Measurements from ENCODE around the gene GPR157. TPM values are rescaled to one million over a fixed set of nuclear protein-coding genes. Genes with fewer than 3 reads are reported as not detected.

Gene GPR157
- polyA plus RNA-seq, 3 donors, result 0.56 to 1.1 (median 0.72) TPM

DNA sequence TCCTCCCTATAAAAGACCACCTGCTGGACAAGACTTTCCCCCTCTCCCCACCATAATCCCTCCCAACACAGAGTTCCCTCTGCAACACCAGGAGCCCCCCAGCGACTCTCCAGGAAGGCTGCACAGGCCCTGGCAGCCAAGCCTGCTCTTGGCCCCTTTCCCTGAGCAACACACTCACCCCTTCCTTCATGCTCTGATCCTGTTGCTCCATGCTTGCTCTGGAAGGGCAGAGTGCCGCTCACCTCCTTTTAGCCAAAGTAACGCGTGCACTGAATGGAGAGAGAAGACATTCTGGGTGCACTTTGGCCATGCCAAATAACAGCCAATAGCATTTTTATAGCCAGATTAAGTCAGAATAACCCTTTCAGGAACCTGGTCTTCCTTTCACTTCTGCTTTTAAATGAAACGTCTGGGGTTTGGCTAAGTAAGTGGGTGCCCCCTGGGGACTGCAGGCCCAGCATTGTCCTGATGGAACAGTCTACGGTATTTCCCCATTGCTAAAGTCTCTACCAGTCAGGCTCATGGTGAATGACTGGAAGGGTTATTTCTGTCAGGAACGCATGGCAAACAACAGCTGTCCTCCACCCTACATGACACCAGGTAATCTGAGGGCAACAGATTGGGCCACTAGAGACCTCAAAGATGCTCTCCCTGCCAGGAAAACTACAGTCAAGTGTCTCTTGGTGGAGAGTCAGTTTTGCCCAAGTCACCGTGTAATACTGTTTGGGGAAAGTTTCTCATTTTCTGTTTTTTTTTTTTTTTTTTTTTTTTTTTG, 59.4 kb downstream of the GPR157 start, which contains the start of gene SLC2A5:
SLC2A5 (minus strand) TSS at position 310 of the 775 bp plus-strand sequence; CDS start at position 211, 99 bp downstream.
- H3K9me3 ChIP-seq (replicated peaks in 1 of 2; ENCODE audit: control insufficient read depth in 1 of 2, insufficient read depth in 1 of 2, low read length in 2 of 2), result no peaks in the 10 kb centered on the region
- peak within 1 kb of the TSS; percentile 42 to 91 (median 84) for H3K27ac Mint-ChIP-seq
- H3K9ac ChIP-seq (ENCODE audit: insufficient read depth, low read length, poor library complexity, severe bottlenecking), result no peak within 1 kb of the TSS
- TF ChIP-seq, protein P1, sequence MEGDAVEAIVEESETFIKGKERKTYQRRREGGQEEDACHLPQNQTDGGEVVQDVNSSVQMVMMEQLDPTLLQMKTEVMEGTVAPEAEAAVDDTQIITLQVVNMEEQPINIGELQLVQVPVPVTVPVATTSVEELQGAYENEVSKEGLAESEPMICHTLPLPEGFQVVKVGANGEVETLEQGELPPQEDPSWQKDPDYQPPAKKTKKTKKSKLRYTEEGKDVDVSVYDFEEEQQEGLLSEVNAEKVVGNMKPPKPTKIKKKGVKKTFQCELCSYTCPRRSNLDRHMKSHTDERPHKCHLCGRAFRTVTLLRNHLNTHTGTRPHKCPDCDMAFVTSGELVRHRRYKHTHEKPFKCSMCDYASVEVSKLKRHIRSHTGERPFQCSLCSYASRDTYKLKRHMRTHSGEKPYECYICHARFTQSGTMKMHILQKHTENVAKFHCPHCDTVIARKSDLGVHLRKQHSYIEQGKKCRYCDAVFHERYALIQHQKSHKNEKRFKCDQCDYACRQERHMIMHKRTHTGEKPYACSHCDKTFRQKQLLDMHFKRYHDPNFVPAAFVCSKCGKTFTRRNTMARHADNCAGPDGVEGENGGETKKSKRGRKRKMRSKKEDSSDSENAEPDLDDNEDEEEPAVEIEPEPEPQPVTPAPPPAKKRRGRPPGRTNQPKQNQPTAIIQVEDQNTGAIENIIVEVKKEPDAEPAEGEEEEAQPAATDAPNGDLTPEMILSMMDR (IDR thresholded peaks at IDR 0.05), result no peak
- no peaks in the 10 kb centered on the region for H3K36me3 ChIP-seq (replicated peaks in 1 of 2; ENCODE audit: control insufficient read depth in 1 of 2, insufficient read depth in 2 of 2, low read length in 2 of 2)
- WGBS (ENCODE audit: insufficient coverage), result 0% methylated on average over 2 of the region's 8 CpGs
- peaks cover 0 to 2% (median 0%) of the 10 kb centered on the region in 3 donors for H3K27me3 Mint-ChIP-seq (ENCODE audit: low read depth in 3 of 3)
- H3K36me3 Mint-ChIP-seq, result peaks cover 0 to 2% of the 10 kb centered on the region in 2 donors
- no peaks in the 10 kb centered on the region for H4K20me1 ChIP-seq (ENCODE audit: insufficient read depth, low read length)
- peaks cover 65% of the 10 kb centered on the region for H3K4me1 Mint-ChIP-seq
- peak within 1 kb of the TSS; percentile 71 to 92 for H3K4me3 Mint-ChIP-seq
- no peaks in the 10 kb centered on the region for H3K27me3 ChIP-seq (ENCODE audit: control insufficient read depth in 2 of 2, insufficient read depth in 2 of 2, low read length in 2 of 2)
- peak within 1 kb of the TSS in 1 of 3 experiments; percentile 62 for H3K4me3 ChIP-seq (replicated peaks in 1 of 3; ENCODE audit: low read depth in 2 of 3, low read length in 3 of 3)
- peaks cover 61 to 81% of the 10 kb centered on the region in 2 donors for H3K4me1 ChIP-seq (ENCODE audit: control insufficient read depth in 1 of 2, insufficient read depth in 2 of 2, low read length in 2 of 2)
- H3K27ac ChIP-seq (ENCODE audit: low read depth in 1 of 2, low read length in 2 of 2), result peak within 1 kb of the TSS; percentile 30 to 46
- H2AFZ ChIP-seq (ENCODE audit: insufficient read depth, low read depth, low read length, poor library complexity, severe bottlenecking), result peak within 1 kb of the TSS; percentile 24
- peak within 1 kb of the TSS; percentile 76 for H3K4me2 ChIP-seq (replicated peaks; ENCODE audit: extremely low read depth, low read length, poor library complexity, severe bottlenecking)
- H3K79me2 ChIP-seq (ENCODE audit: insufficient read depth, low read length), result peaks cover 30% of the 10 kb centered on the region
- intact Hi-C loops (cut with micrococcal nuclease), result no loop called here
- peak; percentile 66 to 81 (median 78) for DNase-seq
- peaks cover 0 to 2% (median 0%) of the 10 kb centered on the region in 7 donors for H3K9me3 Mint-ChIP-seq

DNA sequence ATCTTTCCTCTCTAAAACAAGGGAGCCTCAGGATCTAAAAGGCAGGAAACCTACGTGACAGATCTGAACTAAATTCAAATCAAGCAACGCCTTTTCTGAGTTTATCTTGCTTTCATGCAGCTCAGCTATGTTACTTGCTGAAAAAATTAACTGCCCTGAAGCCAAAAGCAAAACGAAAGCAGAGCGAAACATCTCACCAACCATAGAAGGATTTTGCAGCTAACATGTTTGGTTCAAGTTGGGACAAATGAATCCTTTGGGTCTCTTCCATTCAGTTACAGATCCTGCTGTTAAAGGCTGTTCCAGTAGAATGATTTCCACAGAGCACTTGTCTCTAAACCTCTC, 59.9 kb downstream of the GPR157 start:
- Histone ChIP-seq H3K36me3 (replicated peaks in 1 of 2; ENCODE audit: control insufficient read depth in 1 of 2, insufficient read depth in 2 of 2, low read length in 2 of 2) (no peaks in the 10 kb centered on the region), H3K4me3 (replicated peaks in 1 of 3; ENCODE audit: low read depth in 2 of 3, low read length in 3 of 3) (peak overlapping the region in 1 of 3 experiments; percentile 62), H3K79me2 (ENCODE audit: insufficient read depth, low read length) (peaks cover 35% of the 10 kb centered on the region), H3K27ac (ENCODE audit: low read depth in 1 of 2, low read length in 2 of 2) (peak overlapping the region; percentile 30 to 46), H4K20me1 (ENCODE audit: insufficient read depth, low read length) (no peaks in the 10 kb centered on the region), H3K9me3 (replicated peaks in 1 of 2; ENCODE audit: control insufficient read depth in 1 of 2, insufficient read depth in 1 of 2, low read length in 2 of 2) (no peaks in the 10 kb centered on the region), H3K27me3 (ENCODE audit: control insufficient read depth in 2 of 2, insufficient read depth in 2 of 2, low read length in 2 of 2) (no peaks in the 10 kb centered on the region), H2AFZ (ENCODE audit: insufficient read depth, low read depth, low read length, poor library complexity, severe bottlenecking) (peak overlapping the region; percentile 24), H3K4me1 (ENCODE audit: control insufficient read depth in 1 of 2, insufficient read depth in 2 of 2, low read length in 2 of 2) (peaks cover 64 to 82% of the 10 kb centered on the region in 2 donors), H3K4me2 (replicated peaks; ENCODE audit: extremely low read depth, low read length, poor library complexity, severe bottlenecking) (peak overlapping the region; percentile 76), H3K9ac (ENCODE audit: insufficient read depth, low read length, poor library complexity, severe bottlenecking) (no peak overlapping the region)
- H3K27ac Mint-ChIP-seq, result peak overlapping the region in 6 of 7 donors; percentile 5 to 91 (median 86)
- peaks cover 0 to 2% (median 0%) of the 10 kb centered on the region in 7 donors for H3K9me3 Mint-ChIP-seq
- intact Hi-C loops (cut with micrococcal nuclease), result no loop called here
- H3K27me3 Mint-ChIP-seq (ENCODE audit: low read depth in 3 of 3), result peaks cover 0 to 2% (median 0%) of the 10 kb centered on the region in 3 donors
- WGBS (ENCODE audit: insufficient coverage), result 0% methylated on average over 2 of the region's 4 CpGs
- DNase-seq, result no peak
- TF ChIP-seq, protein P1 (IDR thresholded peaks at IDR 0.05), result no peak
- H3K4me1 Mint-ChIP-seq, result peaks cover 65% of the 10 kb centered on the region
- peaks cover 0 to 2% of the 10 kb centered on the region in 2 donors for H3K36me3 Mint-ChIP-seq
- peak overlapping the region; percentile 71 to 92 for H3K4me3 Mint-ChIP-seq
